GM23338 (cell line): Measurements from ENCODE around the gene IQCF2. TPM values are rescaled to one million over a fixed set of nuclear protein-coding genes. Genes with fewer than 3 reads are reported as not detected.

Experiments used
- ATAC-seq: fragments of 200-7000 bp; cut with Tn5 transposase; 3 replicates; pipeline ENCODE4 v1.9.1; 2020
- DNase-seq: peaks from one replicate; pipeline ENCODE4 v3.0.0-alpha.2; 2015; ENCODE audit warnings: low spot score
- H2AFZ ChIP-seq: fragments of 200-600 bp; sonication (generic); 2 replicates; pipeline ENCODE4 v1.8.0; 2016; ENCODE audit warnings: antibody characterized with exemption, mild to moderate bottlenecking, moderate library complexity
- H3F3A ChIP-seq: fragments of 200-600 bp; sonication (generic); replicated peaks from 2 replicates; pipeline ENCODE4 v1.8.0; 2017; ENCODE audit warnings: antibody characterized with exemption, mixed run types, low read depth
- H3K27ac ChIP-seq: fragments of 200-600 bp; sonication (generic); 2 replicates; pipeline ENCODE4 v1.6.1; 2016; ENCODE audit warnings: low read depth
- H3K27me3 ChIP-seq: fragments of 200-600 bp; sonication (generic); 2 replicates; pipeline ENCODE4 v1.8.0; 2016; ENCODE audit warnings: mild to moderate bottlenecking, mixed run types, moderate library complexity; ENCODE audit not compliant: insufficient read depth
- H3K36me3 ChIP-seq: fragments of 200-600 bp; sonication (generic); 2 replicates; pipeline ENCODE4 v1.8.0; 2016; ENCODE audit warnings: mild to moderate bottlenecking; ENCODE audit not compliant: insufficient read depth
- H3K4me1 ChIP-seq: fragments of 200-600 bp; sonication (generic); 2 replicates; pipeline ENCODE4 v1.8.0; 2016; ENCODE audit warnings: mild to moderate bottlenecking, moderate library complexity; ENCODE audit not compliant: insufficient read depth
- H3K4me2 ChIP-seq: fragments of 200-600 bp; sonication (generic); 2 replicates; pipeline ENCODE4 v1.7.1; 2017; ENCODE audit warnings: mixed run types
- H3K4me3 ChIP-seq: fragments of 200-600 bp; sonication (generic); 2 replicates; pipeline ENCODE4 v1.6.1; 2016; ENCODE audit warnings: mixed run types
- H3K79me2 ChIP-seq: fragments of 200-600 bp; sonication (generic); replicated peaks from 2 replicates; pipeline ENCODE4 v1.8.0; 2017; ENCODE audit warnings: mild to moderate bottlenecking; ENCODE audit not compliant: insufficient read depth
- H3K9me2 ChIP-seq: fragments of 200-600 bp; sonication (generic); 2 replicates; pipeline ENCODE4 v1.8.0; 2017; ENCODE audit not compliant: insufficient read depth
- H4K20me1 ChIP-seq: fragments of 200-600 bp; sonication (generic); replicated peaks from 2 replicates; pipeline ENCODE4 v1.8.0; 2017; ENCODE audit warnings: mild to moderate bottlenecking; ENCODE audit not compliant: insufficient read depth
- H3K27ac Mint-ChIP-seq: 2 replicates; pipeline ENCODE4 v1.8.0; 2020; ENCODE audit warnings: inconsistent platforms, mild to moderate bottlenecking, moderate library complexity, mixed read lengths
- H3K27me3 Mint-ChIP-seq: 3 replicates; pipeline ENCODE4 v1.8.0; 2022; ENCODE audit warnings: low read depth, mild to moderate bottlenecking, moderate library complexity, mixed read lengths, inconsistent platforms; ENCODE audit not compliant: insufficient read depth, poor library complexity
- H3K36me3 Mint-ChIP-seq: 3 replicates; pipeline ENCODE4 v1.8.0; 2021; ENCODE audit warnings: low read depth, mild to moderate bottlenecking, inconsistent platforms, moderate library complexity, mixed read lengths
- H3K4me1 Mint-ChIP-seq: 3 replicates; pipeline ENCODE4 v1.8.0; 2020; ENCODE audit warnings: mild to moderate bottlenecking, inconsistent platforms, mixed read lengths
- H3K4me3 Mint-ChIP-seq: 3 replicates; pipeline ENCODE4 v1.8.0; 2021; ENCODE audit warnings: moderate library complexity, mild to moderate bottlenecking, inconsistent platforms, mixed read lengths
- H3K9me3 Mint-ChIP-seq: 3 replicates; pipeline ENCODE4 v1.8.0; 2020; ENCODE audit warnings: moderate library complexity, mild to moderate bottlenecking, inconsistent platforms, mixed read lengths
- CREB1 ChIP-seq: fragments of 250-450 bp; sonication (Bioruptor Pico); IDR thresholded peaks from 2 replicates; pipeline ENCODE4 v1.5.0; 2020; ENCODE audit warnings: low read depth, mild to moderate bottlenecking, moderate library complexity
- ETS1 ChIP-seq: IDR thresholded peaks from 2 replicates; pipeline ENCODE4 v1.6.1; 2016; ENCODE audit warnings: antibody characterized with exemption
- EZH2 ChIP-seq: fragments of 200-600 bp; sonication (generic); IDR thresholded peaks from one replicate; pipeline ENCODE4 v1.8.0; 2017; ENCODE audit warnings: antibody characterized with exemption, mild to moderate bottlenecking, low read depth; ENCODE audit not compliant: unreplicated experiment
- JUNB ChIP-seq: IDR thresholded peaks from one replicate; pipeline ENCODE4 v1.6.1; 2016; ENCODE audit warnings: antibody characterized with exemption; ENCODE audit not compliant: unreplicated experiment
- POLR2AphosphoS5 ChIP-seq: IDR thresholded peaks from 2 replicates; pipeline ENCODE4 v1.6.1; 2016; ENCODE audit warnings: antibody characterized with exemption, low read depth
- REST ChIP-seq: IDR thresholded peaks from one replicate; pipeline ENCODE4 v1.6.1; 2018; ENCODE audit warnings: antibody characterized with exemption; ENCODE audit not compliant: unreplicated experiment
- ZNF331 ChIP-seq: fragments of 250-450 bp; sonication (Bioruptor Pico); IDR thresholded peaks from 2 replicates; pipeline ENCODE4 v1.5.0; 2020; ENCODE audit warnings: low read depth, mild to moderate bottlenecking, moderate library complexity
- ZNF462 ChIP-seq: fragments of 250-450 bp; sonication (Bioruptor Pico); IDR thresholded peaks from 2 replicates; pipeline ENCODE4 v1.5.0; 2020; ENCODE audit warnings: mild to moderate bottlenecking, moderate library complexity
- polyA plus RNA-seq: library from polyadenylated mRNA; unstranded; fragments of >200 nt; fragmentation: Nextera tagmentation; extraction: Ambion mirVana; gene quantifications from 2 replicates; pipeline ENCODE4 v1.2.1, GENCODE V29; 2016
- total RNA-seq: library from RNA; depleted of rRNA; stranded (reverse); fragments of >200 nt; shearing (Covaris generic); gene quantifications from 2 replicates; pipeline ENCODE4 v1.2.3, GENCODE V29; 2014

The IQCF2 gene
- total and polyA plus RNA-seq, 2 experiments from 2014 or later: not detected

GRCh38 chr3:51869304-51869703 lies 7.9 kb downstream of the IQCF2 start (continued):
- TF ChIP-seq ZNF462 (CRISPR knock-in tag): no peak

- Mint-ChIP-seq H3K9me3 (no peaks in the 10 kb centered on the region), H3K27ac (no peak overlapping the region)
- no peak overlapping the region for H3K4me2 ChIP-seq
- TF ChIP-seq CREB1 (CRISPR knock-in tag) (no peak), REST (no peak), EZH2 (no peak), JUNB (no peak), ETS1 (no peak), POLR2AphosphoS5 (no peak), ZNF331 (CRISPR knock-in tag) (no peak)
These were observed 11.9 kb downstream of the IQCF2 start for GRCh38 chr3:51873253-51873766.

More at GRCh38 chr3:51873253-51873766, 11.9 kb downstream of the IQCF2 start:
- DNase-seq: no peak
- Histone ChIP-seq H3K79me2 (no peaks in the 10 kb centered on the region), H3K4me3 (no peak overlapping the region), H3F3A (no peaks in the 10 kb centered on the region), H3K36me3 (no peaks in the 10 kb centered on the region), H3K27me3 (no peaks in the 10 kb centered on the region), H4K20me1 (no peaks in the 10 kb centered on the region), H3K27ac (no peak overlapping the region), H3K4me1 (no peaks in the 10 kb centered on the region), H2AFZ (no peak overlapping the region), H3K9me2 (0 out of 2 replicates have a peak, but pooled peaks cover 5% of the 10 kb centered on the region)
- Mint-ChIP-seq H3K27me3 (peaks cover 7% of the 10 kb centered on the region), H3K36me3 (no peaks in the 10 kb centered on the region), H3K4me3 (no peak overlapping the region), H3K4me1 (peaks cover 5% of the 10 kb centered on the region; the same call in 2 of the 3 replicates)
- no peak for ATAC-seq
